Endothelial cell of umbilical vein (primary cell): ENCODE measurements around the gene COL5A3. TPM values are rescaled to one million over a fixed set of nuclear protein-coding genes. Genes with fewer than 3 reads are reported as not detected.

Experiments
- BruUV-seq: library from RNA; stranded (reverse); fragments of 400-500 nt; replicated peaks from 2 replicates; lab custom pipeline; 2021; lab: Mats Ljungman, UMichigan
- CTCF ChIA-PET: fragments of 300-600, 350-600 bp; sonication (Branson Sonifier 250); formaldehyde crosslinking; loops from one replicate; lab custom pipeline; 2021; ENCODE audit warnings: antibody characterized with exemption, inconsistent platforms; lab: Charles Lee
- POLR2A ChIA-PET: fragments of 300-600, 350-600 bp; sonication (Branson Sonifier 250); formaldehyde crosslinking; loops from one replicate; lab custom pipeline; 2021; ENCODE audit warnings: antibody characterized with exemption, inconsistent platforms; lab: Charles Lee
- DNase-seq: peaks from one replicate; pipeline ENCODE4 v3.0.0-alpha.2; 2011; ENCODE audit warnings: low read depth, low spot score
- FAIRE-seq: peaks from 2 replicates; lab custom pipeline; 2011; peaks lifted over from hg19 to GRCh38; lab: Jason Lieb, UNC
- H2AFZ ChIP-seq: 2 replicates; pipeline ENCODE4 v1.6.0; 2012; ENCODE audit warnings: low read depth, low read length, control low read depth, inconsistent platforms
- H3K27ac ChIP-seq: 2 replicates; pipeline ENCODE4 v1.5.1; 2011; ENCODE audit warnings: low read depth, mild to moderate bottlenecking, control low read depth, low read length, moderate library complexity; ENCODE audit not compliant: insufficient read depth
- H3K27me3 ChIP-seq, 2 experiments: 2 replicates each; pipeline versions ENCODE4 v1.6.0 to v1.6.1; 2011; ENCODE audit warnings: low read length in 2 of 2, mixed read lengths in 1 of 2; ENCODE audit not compliant: control insufficient read depth in 2 of 2, insufficient read depth in 2 of 2
- H3K36me3 ChIP-seq, 2 experiments: 2 replicates in 1 of 2; 3 replicates in 1 of 2; pipeline ENCODE4 v1.5.1; 2011; ENCODE audit warnings: low read length in 2 of 2, mild to moderate bottlenecking in 1 of 2, moderate library complexity in 1 of 2; ENCODE audit not compliant: control insufficient read depth in 2 of 2, insufficient read depth in 2 of 2; ENCODE audit errors: extremely low read depth in 1 of 2
- H3K4me1 ChIP-seq: 3 replicates; pipeline ENCODE4 v1.5.1; 2011; ENCODE audit warnings: mild to moderate bottlenecking, low read length; ENCODE audit not compliant: control insufficient read depth, insufficient read depth; ENCODE audit errors: extremely low read depth
- H3K4me2 ChIP-seq: 2 replicates; pipeline ENCODE4 v1.6.1; 2011; ENCODE audit warnings: low read length, control low read depth, mixed read lengths; ENCODE audit not compliant: insufficient read depth
- H3K4me3 ChIP-seq, 3 experiments: fragments of 200-600 bp in 1 of 3; sonication (generic), shearing (Covaris generic) in 1 of 3; replicated peaks in 1 of 3; 2 replicates each; pipeline ENCODE4 v1.5.1; 2011 to 2016; ENCODE audit warnings: control low read depth in 3 of 3, low read length in 3 of 3, mild to moderate bottlenecking in 2 of 3, inconsistent platforms in 1 of 3, low read depth in 1 of 3, moderate library complexity in 1 of 3; ENCODE audit not compliant: insufficient read depth in 1 of 3
- H3K79me2 ChIP-seq: 2 replicates; pipeline ENCODE4 v1.6.0; 2012; ENCODE audit warnings: low read length, inconsistent platforms; ENCODE audit not compliant: control insufficient read depth, insufficient read depth
- H3K9ac ChIP-seq: replicated peaks from 2 replicates; pipeline ENCODE3; 2011; ENCODE audit warnings: low read length, control low read depth; ENCODE audit not compliant: insufficient read depth; ENCODE audit errors: extremely low read depth
- H3K9me1 ChIP-seq: replicated peaks from 3 replicates; pipeline ENCODE4 v1.6.0; 2011; ENCODE audit warnings: mild to moderate bottlenecking, low read length; ENCODE audit not compliant: control insufficient read depth, insufficient read depth; ENCODE audit errors: extremely low read depth
- H3K9me3 ChIP-seq: replicated peaks from 2 replicates; pipeline ENCODE4 v1.5.1; 2012; ENCODE audit warnings: low read length, inconsistent platforms; ENCODE audit not compliant: control insufficient read depth, insufficient read depth
- H4K20me1 ChIP-seq: replicated peaks from 2 replicates; pipeline ENCODE3; 2011; ENCODE audit warnings: mild to moderate bottlenecking, low read length; ENCODE audit not compliant: control insufficient read depth, insufficient read depth; ENCODE audit errors: extremely low read depth
- CTCF ChIP-seq, 2 donors: IDR thresholded peaks; 1 replicate in 1 of 2; 2 replicates in 1 of 2; pipeline ENCODE4 v1.5.1; 2011; ENCODE audit warnings: low read length in 2 of 2, mild to moderate bottlenecking in 2 of 2, moderate library complexity in 2 of 2, control low read depth in 1 of 2, inconsistent platforms in 1 of 2, low read depth in 1 of 2; ENCODE audit not compliant: insufficient read depth in 1 of 2; ENCODE audit errors: extremely low read depth in 1 of 2
- EZH2 ChIP-seq: IDR thresholded peaks from 2 replicates; pipeline ENCODE4 v1.6.1; 2012; ENCODE audit warnings: borderline replicate concordance, low read depth, mild to moderate bottlenecking, moderate library complexity, low read length, inconsistent platforms; ENCODE audit not compliant: severe bottlenecking
- FOS ChIP-seq: IDR thresholded peaks from 2 replicates; pipeline ENCODE4 v1.6.1; 2011; ENCODE audit warnings: mild to moderate bottlenecking, low read length, moderate library complexity, borderline replicate concordance; ENCODE audit not compliant: insufficient read depth
- GATA2 ChIP-seq: IDR thresholded peaks from 2 replicates; pipeline ENCODE4 v1.7.0; 2011; ENCODE audit warnings: low read depth, mild to moderate bottlenecking, moderate library complexity, mixed read lengths, low read length; ENCODE audit not compliant: insufficient read length, insufficient read depth
- JUN ChIP-seq: IDR thresholded peaks from 2 replicates; pipeline ENCODE4 v1.6.1; 2011; ENCODE audit warnings: borderline replicate concordance, low read depth; ENCODE audit not compliant: insufficient read length, insufficient read depth
- MAX ChIP-seq: IDR thresholded peaks from 2 replicates; pipeline ENCODE4 v1.6.1; 2011; ENCODE audit not compliant: insufficient read depth, insufficient read length
- MYC ChIP-seq: IDR thresholded peaks from one replicate; pipeline ENCODE4 v1.6.1; 2011; ENCODE audit warnings: mild to moderate bottlenecking, low read depth, low read length
- POLR2A ChIP-seq: IDR thresholded peaks from 2 replicates; pipeline ENCODE4 v1.6.1; 2012; ENCODE audit warnings: low read depth, mild to moderate bottlenecking, control low read depth, low read length
- POLR2AphosphoS5 ChIP-seq: IDR thresholded peaks from 2 replicates; pipeline ENCODE4 v1.6.1; 2012; ENCODE audit warnings: low read depth, mild to moderate bottlenecking, control low read depth, low read length, moderate library complexity; ENCODE audit not compliant: insufficient read depth
- dilution Hi-C: fragments of 300-500 bp; cut with MboI; formaldehyde crosslinking; loops from one replicate; pipeline ENCODE4 v1.15.0; 2019; ENCODE audit warnings: low sequenced_read_pairs; ENCODE audit not compliant: extremely low pct_ligation_motif_present
- intact Hi-C: fragments of 100-400 bp; cut with micrococcal nuclease; formaldehyde crosslinking; loops from one replicate; pipeline ENCODE4 v1.10.0; 2022
- polyA plus RNA-seq, 4 experiments: library from polyadenylated mRNA; depleted of rRNA in 3 of 4; stranded (reverse) in 3 of 4; unstranded in 1 of 4; fragments of >200 nt; gene quantifications; 2 replicates each; pipeline versions ENCODE4 v1.2.1 to v1.2.3, GENCODE V29; 2011 to 2012; ENCODE audit warnings: missing spikeins in 1 of 4
- total RNA-seq: library from RNA; stranded (reverse); gene quantifications from 2 replicates; pipeline ENCODE4 v1.2.3, GENCODE V29; 2021

Gene COL5A3
- total and polyA plus RNA-seq, 2 donors (not counting 3 experiments of a cell fraction or from before 2014, with no cell fraction given) = not detected

- no peaks in the 10 kb centered on the region for H3K27me3 ChIP-seq
- H3K4me2 ChIP-seq = no peak overlapping the region
- H3K27ac ChIP-seq = no peak overlapping the region
- H3K9ac ChIP-seq = no peak overlapping the region
- no peaks in the 10 kb centered on the region for H3K36me3 ChIP-seq
- no peak for DNase-seq
- POLR2A ChIA-PET = no interaction called here
- no peak overlapping the region for H3K4me3 ChIP-seq
- no peaks in the 10 kb centered on the region for H4K20me1 ChIP-seq
- intact Hi-C loops (no loop called here), dilution Hi-C loops (no loop called here)
- H3K9me1 ChIP-seq = no peaks in the 10 kb centered on the region
- H3K4me1 ChIP-seq = no peaks in the 10 kb centered on the region
- H3K79me2 ChIP-seq = no peaks in the 10 kb centered on the region
- TF ChIP-seq POLR2AphosphoS5 (no peak), EZH2 (no peak), MYC (no peak), POLR2A (no peak), FOS (no peak), GATA2 (no peak), JUN (no peak), CTCF (IDR thresholded peaks at IDR 0.05; ENCODE audit: extremely low read depth in 1 of 2, insufficient read depth in 1 of 2, low read depth in 1 of 2, low read length in 2 of 2) (no peak), MAX (no peak)
- CTCF ChIA-PET = no interaction called here
- H2AFZ ChIP-seq = no peak overlapping the region
- no peak for FAIRE-seq
- no TSS peak for BruUV-seq
- no peaks in the 10 kb centered on the region for H3K9me3 ChIP-seq
These were observed 13.8 kb downstream of the COL5A3 start for GRCh38 chr19:9996541-9996940.
